ENCODE data around the gene APLNR. TPM values are rescaled to one million over a fixed set of nuclear protein-coding genes. Genes with fewer than 3 reads are reported as not detected.

APLNR gene
- polyA plus RNA-seq, 2 of the 4 experiments (the other 2 are of a cell fraction) = 0.08 to 0.14 TPM

DNA sequence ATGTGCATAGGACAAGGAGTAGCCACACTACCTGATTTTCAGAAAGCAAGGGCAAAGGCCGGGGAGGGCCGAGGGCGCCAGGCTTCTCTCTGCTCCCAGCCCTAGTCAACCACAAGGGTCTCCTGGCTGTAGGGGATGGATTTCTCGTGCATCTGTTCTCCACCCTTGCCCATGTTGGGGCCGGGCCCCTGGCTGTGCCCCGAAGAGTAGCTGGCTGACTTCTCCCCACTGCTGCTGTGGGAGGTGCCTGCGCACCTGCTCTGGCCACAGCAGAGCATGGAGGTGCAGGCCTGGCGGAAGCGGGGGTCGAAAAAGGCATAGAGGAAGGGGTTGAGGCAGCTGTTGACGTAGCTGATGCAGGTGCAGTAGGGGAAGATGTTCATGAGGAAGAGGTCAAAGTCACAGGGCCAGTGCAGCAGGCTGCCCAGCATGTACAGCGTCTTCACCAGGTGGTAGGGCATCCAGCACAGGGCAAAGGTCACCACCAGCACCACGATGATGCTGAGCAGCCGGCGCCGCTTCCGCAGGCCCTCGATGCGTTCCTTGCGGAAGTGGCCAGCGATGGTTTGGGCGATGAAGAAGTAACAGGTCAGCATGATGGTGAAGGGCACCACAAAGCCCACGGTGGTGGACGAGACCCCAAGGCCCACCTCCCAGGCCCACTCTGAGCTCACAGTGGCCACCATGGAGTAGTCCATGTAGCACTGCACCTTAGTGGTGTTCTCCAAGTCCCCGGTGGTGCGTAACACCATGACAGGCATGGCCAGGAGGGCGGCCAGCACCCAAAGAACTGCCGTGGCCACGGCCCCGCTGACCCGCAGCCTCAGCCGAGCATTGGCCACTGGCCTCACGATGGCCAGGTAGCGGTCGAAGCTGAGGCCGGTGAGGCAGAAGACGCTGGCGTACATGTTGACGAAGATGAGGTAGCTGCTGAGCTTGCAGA is 1.0 kb downstream of the APLNR start:
- ChIA-PET POLR2A (no interaction called here), CTCF (interaction anchor here (1.1 to 5.8 kb wide), 3 partner anchors 13 to 395 kb away, joined by 3 to 55 read pairs (median 9); no protein-coding TSS in a partner anchor)
- FAIRE-seq = no peak
- ATAC-seq = no peak
- peak overlapping the region in 1 of 2 experiments; percentile 14; a peak in 1 of 6 replicates for H3K27ac ChIP-seq
- no peak overlapping the region for H3K4me3 ChIP-seq
- no peak overlapping the region for H3K4me2 ChIP-seq
- H3K4me1 ChIP-seq = peaks cover 15% of the 10 kb centered on the region; the same call in 2 of the 3 replicates
- TF ChIP-seq KDM5A (IDR thresholded peaks at IDR 0.05) = no peak
- no peak for TF ChIP-seq HDAC2 (IDR thresholded peaks at IDR 0.05)
- no peak for TF ChIP-seq MAFK (IDR thresholded peaks at IDR 0.05; ENCODE audit: partially characterized antibody)
- TF ChIP-seq POLR2AphosphoS2 (conservative IDR thresholded peaks at IDR 0.05; ENCODE audit: low read length) = no peak
- no peak for TF ChIP-seq SMC3 (IDR thresholded peaks at IDR 0.05)
- no peak for TF ChIP-seq NPAS2 (CRISPR knock-in tag; IDR thresholded peaks at IDR 0.05; ENCODE audit: borderline replicate concordance)
- TF ChIP-seq, protein P1, sequence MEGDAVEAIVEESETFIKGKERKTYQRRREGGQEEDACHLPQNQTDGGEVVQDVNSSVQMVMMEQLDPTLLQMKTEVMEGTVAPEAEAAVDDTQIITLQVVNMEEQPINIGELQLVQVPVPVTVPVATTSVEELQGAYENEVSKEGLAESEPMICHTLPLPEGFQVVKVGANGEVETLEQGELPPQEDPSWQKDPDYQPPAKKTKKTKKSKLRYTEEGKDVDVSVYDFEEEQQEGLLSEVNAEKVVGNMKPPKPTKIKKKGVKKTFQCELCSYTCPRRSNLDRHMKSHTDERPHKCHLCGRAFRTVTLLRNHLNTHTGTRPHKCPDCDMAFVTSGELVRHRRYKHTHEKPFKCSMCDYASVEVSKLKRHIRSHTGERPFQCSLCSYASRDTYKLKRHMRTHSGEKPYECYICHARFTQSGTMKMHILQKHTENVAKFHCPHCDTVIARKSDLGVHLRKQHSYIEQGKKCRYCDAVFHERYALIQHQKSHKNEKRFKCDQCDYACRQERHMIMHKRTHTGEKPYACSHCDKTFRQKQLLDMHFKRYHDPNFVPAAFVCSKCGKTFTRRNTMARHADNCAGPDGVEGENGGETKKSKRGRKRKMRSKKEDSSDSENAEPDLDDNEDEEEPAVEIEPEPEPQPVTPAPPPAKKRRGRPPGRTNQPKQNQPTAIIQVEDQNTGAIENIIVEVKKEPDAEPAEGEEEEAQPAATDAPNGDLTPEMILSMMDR (IDR thresholded peaks at IDR 0.05) = no peak
- TF ChIP-seq, protein P2, sequence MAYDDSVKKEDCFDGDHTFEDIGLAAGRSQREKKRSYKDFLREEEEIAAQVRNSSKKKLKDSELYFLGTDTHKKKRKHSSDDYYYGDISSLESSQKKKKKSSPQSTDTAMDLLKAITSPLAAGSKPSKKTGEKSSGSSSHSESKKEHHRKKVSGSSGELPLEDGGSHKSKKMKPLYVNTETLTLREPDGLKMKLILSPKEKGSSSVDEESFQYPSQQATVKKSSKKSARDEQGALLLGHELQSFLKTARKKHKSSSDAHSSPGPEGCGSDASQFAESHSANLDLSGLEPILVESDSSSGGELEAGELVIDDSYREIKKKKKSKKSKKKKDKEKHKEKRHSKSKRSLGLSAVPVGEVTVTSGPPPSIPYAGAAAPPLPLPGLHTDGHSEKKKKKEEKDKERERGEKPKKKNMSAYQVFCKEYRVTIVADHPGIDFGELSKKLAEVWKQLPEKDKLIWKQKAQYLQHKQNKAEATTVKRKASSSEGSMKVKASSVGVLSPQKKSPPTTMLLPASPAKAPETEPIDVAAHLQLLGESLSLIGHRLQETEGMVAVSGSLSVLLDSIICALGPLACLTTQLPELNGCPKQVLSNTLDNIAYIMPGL (CRISPR knock-in tag; IDR thresholded peaks at IDR 0.05; ENCODE audit: borderline replicate concordance) = no peak
- no peak for TF ChIP-seq BHLHE40 (IDR thresholded peaks at IDR 0.05; ENCODE audit: low read depth, low read length)
- no peak for TF ChIP-seq CBX8 (IDR thresholded peaks at IDR 0.05)
- TF ChIP-seq JUN (IDR thresholded peaks at IDR 0.05) = no peak
- 89% methylated on average over 37 of the region's 39 CpGs for WGBS (ENCODE audit: missing lambda C conversion rate)
- DNase-seq (ENCODE audit: low read depth in 1 of 2, low spot score in 1 of 2) = no peak
- H3K9me3 ChIP-seq = no peaks in the 10 kb centered on the region

DNA sequence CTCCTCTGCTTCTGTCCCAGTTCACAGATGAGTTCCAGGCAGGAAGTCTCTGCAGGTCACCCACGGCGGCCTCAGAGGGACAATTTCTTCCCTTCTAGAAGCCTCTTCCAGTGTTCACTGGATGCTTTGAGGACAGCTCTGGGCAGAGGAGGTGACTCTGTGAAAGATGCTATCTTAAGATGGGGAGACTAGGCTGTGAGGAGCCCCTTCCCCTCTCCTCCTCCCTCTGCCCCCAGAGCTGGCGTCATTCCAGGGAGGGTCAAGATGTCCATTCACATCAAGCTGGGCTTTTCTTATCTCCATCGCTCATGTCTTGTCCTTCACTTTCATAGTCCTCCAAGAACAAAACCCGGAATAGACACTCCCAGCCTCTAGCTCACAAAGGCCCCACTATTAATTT is 3.3 kb downstream of the APLNR start:
- DNase-seq (ENCODE audit: low read depth in 1 of 2, low spot score in 1 of 2) = no peak
- ATAC-seq = no peak
- no peak overlapping the region for H3K4me2 ChIP-seq
- no peak overlapping the region for H3K4me3 ChIP-seq
- 88% methylated on average over 5 of the region's 5 CpGs for WGBS (ENCODE audit: missing lambda C conversion rate)
- CTCF ChIA-PET = interaction anchor here (0.6 to 1.8 kb wide), 5 partner anchors 13 to 392 kb away, joined by 3 to 9 read pairs (median 3); no protein-coding TSS in a partner anchor
- no peaks in the 10 kb centered on the region for H3K9me3 ChIP-seq
- POLR2A ChIA-PET = no interaction called here
- FAIRE-seq = no peak
- no peaks in the 10 kb centered on the region for H3K4me1 ChIP-seq
- peak overlapping the region in 1 of 2 experiments; percentile 40; a peak in 2 of 6 replicates for H3K27ac ChIP-seq
- TF ChIP-seq FOXS1 (CRISPR knock-in tag; IDR thresholded peaks at IDR 0.05) (no peak), KDM5A (IDR thresholded peaks at IDR 0.05) (no peak), CHD4 (IDR thresholded peaks at IDR 0.05; ENCODE audit: borderline replicate concordance) (no peak), NR3C1 (IDR thresholded peaks at IDR 0.05) (no peak), CEBPB (IDR thresholded peaks at IDR 0.05) (no peak), NFE2L2 (conservative IDR thresholded peaks at IDR 0.05; ENCODE audit: low read length) (no peak)
- TF ChIP-seq, protein P3, sequence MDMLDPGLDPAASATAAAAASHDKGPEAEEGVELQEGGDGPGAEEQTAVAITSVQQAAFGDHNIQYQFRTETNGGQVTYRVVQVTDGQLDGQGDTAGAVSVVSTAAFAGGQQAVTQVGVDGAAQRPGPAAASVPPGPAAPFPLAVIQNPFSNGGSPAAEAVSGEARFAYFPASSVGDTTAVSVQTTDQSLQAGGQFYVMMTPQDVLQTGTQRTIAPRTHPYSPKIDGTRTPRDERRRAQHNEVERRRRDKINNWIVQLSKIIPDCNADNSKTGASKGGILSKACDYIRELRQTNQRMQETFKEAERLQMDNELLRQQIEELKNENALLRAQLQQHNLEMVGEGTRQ (IDR thresholded peaks at IDR 0.05) = no peak

Measured in A549 (cell line).